OCI-M2 (cell line): ENCODE data around the gene PPP3CA.

ENCODE experiments used
- DNase-seq: peaks from one replicate; lab custom pipeline; 2025; ENCODE audit not compliant: unreplicated experiment; lab: John Stamatoyannopoulos, UW

The PPP3CA gene

DNA sequence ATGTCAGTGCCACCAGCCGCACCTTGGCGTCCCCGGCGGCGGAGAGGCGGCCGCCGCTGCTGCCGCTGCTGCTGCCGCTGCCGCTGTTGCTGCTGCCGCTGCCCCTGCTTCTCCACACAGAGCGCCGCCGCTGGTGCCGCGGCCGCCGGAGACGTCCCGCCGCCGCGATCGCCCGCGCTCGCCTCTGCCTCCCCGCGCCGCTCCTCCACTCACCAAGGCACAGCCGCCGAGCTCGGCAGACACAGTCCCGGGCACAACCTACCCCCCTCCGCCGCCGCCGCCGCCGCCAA, at the start of gene PPP3CA:
PPP3CA (minus strand) TSS at position 260 of the 290 bp plus-strand sequence.
- no peak for DNase-seq

DNA sequence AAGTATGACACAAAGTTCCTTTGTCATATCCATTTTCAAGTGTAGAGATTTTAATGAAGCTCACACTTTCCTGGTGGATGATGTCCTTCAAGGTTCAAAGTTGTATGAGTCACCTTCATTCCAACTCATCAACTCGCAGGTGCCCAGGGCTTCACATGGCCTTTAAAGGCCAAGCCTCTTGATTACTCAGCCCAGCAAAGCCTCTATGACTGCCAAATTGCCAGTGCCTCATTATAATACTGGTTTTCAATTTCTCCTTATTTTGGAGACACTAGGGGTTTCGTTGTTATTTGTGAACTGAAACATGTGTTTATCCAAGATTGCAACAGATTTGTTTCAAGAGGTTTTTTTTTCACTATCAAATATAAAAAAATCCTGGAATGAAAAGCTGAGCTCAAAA, 45.9 kb upstream of the PPP3CA start:
- DNase-seq, result no peak

DNA sequence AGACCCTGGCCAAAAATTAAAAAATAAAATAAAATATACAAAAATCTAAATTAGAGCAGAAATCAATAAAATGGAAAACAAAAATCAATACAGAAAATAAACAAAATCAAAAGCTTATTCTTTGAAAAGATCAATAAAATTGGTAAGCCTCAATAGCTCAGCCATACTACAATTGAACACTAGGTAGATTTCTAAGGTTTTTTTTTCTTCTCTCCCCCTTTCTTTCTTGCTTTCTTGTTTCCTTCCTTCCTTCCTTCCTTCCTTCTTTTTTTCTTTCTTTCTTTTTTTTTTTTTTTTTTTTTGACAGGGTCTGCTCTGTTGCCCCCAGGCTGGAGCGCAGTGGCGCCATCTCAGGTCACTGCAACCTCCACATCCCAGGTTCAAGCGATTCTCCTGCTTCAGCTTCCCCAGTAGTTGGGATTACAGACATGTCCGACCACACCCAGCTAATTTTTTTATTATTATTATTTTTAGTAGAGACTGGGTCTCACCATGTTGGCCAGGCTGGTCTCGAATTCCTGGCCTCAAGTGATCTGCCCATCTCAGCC, 23.4 kb upstream of the PPP3CA start:
- no peak for DNase-seq

DNA sequence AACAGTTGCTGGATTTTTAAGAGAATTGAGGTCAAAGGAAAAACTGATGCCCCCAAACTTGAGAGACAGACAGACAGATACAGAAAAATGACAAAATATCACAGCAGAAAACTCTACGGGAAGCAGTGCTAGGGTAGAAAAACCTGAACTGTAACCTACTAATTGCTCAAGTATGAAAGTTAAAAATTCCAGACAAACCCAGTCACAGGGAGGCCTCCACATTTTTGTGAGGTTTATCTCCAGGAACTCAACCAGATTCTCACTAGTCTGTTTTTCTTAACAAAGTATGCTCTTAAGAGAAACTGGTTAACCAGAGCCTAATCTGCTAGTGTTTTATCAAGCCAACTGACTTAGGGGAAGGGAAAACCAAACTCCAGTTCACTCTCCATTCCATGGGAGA, 19.9 kb upstream of the PPP3CA start:
- DNase-seq, result no peak

DNA sequence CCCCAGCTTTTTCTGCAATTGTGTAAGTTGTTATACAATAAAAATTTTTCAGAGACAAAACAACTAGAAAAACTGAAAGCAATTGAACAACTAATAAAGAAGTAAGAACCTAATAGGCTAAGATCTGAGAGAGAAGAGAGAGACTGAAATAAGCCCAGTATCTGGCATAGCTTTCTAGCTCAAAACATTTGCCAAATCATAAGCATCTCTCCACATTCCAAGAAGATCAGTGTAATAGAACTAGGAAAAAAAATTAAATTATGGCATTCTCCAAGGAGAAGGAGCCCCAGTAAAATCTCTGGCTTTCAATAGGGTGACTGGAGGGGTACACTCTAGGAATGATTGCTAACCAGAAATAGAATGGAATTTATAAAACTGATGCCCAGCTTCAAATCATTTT, 19.0 kb upstream of the PPP3CA start:
- DNase-seq, result no peak

DNA sequence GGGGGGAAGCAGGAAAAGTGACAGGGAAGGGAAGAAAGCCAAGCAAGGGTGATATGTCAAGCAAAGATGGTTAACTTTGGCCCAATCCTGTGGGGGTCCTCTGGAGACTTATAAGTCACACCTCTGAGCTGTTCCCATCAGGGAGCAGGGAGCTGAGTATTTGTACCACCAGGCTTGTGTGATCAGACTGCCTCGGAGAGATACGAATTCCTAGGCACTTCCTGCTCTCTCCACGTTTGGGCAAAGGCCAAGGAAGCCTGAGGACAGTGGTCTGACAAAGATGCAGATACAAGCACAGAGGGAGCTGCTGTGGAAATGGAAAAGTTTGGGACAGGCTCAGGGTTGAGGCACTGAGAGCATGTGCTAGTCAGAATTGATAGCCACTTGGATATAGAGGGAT, 10.4 kb upstream of the PPP3CA start:
- no peak for DNase-seq

DNA sequence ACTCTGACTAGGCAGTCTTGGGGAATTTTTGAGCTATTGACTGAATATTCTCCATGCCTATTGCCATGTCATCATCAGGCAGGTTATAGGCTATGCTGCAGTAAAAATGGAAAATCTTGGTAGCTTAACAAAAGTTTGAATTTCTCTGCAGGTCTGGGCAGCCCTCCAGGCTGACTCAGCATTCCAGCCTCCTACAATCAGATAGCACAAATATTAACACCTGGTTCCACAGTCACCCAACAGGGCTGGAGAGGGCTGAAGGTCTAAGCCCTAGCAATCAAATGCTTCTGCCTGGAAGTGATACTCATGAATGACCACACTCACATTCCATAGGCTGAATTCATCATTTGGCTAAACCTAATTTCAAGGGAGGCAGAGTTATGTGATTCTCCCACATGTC, 9.6 kb upstream of the PPP3CA start:
- DNase-seq, result no peak

DNA sequence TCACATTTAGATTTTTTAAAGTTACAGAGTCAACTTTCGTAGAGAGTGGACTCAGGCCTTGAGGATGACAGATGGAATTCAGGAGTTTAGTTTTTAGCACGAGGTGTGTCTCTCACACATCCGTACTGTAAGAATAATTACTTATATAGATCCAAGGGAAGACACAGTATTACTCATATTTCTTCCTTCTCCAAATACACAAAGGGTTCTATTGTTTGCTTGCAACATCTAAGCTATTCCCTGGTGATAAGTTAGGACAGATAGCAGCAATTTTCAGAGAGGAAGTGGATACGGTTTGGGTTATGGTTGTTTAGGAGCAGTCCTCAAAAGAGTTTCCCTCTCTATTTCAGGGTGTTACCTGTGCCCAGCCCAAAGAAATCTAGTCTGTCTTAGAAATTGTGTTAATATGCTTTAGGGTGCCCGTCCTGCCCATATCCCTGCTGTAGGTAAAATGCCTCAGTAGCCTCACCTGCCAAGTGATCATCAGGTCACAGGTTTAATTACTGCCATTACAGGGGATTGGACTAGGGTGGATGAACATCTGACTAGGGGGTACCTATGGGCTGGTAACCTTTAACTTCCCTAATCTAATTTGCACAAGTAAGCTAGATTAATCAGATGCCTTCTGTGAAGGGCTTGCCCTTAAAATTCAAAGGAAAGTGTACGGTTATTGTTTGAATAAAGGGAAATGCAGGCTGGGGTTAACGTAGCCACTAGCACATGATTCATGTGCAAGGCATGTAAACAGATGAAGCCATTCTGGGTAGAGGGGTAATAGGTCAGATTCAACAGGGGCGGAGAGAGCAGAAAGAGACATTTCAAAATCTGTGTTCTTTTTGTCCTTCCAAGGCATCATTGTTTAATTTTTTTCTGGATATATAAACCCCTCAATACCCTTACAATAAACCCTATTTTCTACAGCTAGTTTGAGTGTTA, 8.7 kb upstream of the PPP3CA start:
- DNase-seq, result no peak

DNA sequence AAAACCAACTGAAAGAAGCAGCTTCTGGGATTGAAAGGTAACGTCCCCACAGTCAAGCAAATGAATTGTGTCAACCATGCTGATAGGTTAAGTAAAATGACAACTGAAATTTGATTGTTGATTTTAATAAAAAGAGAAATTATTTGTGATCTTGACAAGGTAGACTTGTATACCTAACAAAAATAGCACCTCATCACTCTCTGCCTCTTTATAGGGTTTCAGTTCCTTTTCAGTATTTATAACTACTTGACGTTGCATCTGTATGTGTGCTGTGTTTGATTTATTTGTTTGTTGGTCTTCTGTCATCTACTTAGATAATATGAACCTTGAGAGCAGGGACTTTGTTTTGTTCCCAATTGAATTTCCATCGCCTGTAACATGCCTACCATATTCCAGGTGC, 7.9 kb upstream of the PPP3CA start:
- no peak for DNase-seq

DNA sequence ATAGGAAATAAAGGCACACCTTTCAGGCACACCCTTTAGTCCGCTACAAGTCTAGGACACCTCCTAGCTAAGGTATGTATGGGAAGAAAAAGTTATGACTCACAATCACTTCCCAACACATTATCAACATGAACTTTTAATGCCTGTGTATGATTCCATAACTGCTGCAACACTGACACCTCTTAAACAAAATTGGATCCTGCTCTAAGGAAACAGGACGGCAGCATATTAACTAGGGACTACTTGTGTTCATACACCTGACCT, 2.4 kb upstream of the PPP3CA start:
- no peak for DNase-seq

DNA sequence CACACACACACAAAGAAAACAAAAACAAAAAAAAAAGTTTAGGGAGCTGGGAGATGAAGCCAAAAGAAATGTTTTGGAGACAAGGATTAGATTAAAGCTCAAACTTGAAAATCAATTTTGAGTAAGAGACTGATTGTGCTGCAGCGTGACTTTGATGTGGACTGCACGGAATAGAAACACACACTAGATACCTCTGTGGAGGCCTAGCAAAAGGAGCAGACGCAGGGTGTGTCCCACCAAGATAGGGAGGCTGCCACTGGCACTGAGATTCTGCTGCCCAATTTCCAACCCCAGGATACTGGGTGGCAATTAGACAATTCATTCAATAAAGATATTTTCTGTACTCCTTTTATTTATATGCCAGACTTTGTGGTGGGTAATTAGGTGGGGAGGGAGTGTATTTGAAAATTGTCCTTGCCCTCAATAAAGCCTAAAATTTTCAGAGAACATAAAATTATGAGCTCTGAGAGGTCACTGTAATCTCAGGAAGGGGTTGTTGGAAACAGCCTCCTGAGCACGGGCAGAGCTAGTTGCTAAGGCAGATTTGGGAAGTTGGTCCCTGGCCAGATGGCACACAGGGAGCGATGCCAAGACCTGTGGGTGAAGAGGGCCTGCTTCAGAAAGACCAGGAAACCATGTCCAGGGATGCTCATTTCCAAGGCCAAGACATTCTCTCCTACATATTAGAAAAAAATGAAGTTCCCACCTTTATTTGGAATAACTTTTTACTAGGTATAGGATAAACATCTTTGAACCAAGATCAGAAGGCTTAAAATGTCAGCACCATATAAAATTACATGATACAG, 1.9 kb upstream of the PPP3CA start:
- DNase-seq, result no peak

DNA sequence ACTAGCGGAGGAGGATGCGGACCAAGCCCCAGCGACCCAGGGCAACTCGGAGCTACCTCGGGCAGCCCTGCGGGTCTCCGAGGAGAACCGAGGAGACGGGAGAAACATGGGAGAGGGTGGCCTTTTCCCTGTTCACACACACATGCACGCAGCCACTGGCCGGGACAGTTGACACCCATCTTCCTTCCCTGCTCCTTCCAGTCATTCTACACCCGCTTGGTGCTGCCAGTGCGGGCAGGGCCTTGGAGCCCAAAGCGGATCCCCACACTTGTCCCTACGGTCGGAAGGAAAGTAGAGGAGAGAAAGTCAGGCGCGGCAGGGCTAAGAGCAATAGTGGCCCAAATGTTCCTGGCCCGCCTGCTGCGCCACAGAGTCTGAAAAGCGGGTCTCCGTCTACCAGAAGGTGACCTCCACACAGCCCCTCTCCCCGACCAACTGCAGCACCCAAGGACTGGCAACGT, 1.1 kb upstream of the PPP3CA start:
- no peak for DNase-seq

DNA sequence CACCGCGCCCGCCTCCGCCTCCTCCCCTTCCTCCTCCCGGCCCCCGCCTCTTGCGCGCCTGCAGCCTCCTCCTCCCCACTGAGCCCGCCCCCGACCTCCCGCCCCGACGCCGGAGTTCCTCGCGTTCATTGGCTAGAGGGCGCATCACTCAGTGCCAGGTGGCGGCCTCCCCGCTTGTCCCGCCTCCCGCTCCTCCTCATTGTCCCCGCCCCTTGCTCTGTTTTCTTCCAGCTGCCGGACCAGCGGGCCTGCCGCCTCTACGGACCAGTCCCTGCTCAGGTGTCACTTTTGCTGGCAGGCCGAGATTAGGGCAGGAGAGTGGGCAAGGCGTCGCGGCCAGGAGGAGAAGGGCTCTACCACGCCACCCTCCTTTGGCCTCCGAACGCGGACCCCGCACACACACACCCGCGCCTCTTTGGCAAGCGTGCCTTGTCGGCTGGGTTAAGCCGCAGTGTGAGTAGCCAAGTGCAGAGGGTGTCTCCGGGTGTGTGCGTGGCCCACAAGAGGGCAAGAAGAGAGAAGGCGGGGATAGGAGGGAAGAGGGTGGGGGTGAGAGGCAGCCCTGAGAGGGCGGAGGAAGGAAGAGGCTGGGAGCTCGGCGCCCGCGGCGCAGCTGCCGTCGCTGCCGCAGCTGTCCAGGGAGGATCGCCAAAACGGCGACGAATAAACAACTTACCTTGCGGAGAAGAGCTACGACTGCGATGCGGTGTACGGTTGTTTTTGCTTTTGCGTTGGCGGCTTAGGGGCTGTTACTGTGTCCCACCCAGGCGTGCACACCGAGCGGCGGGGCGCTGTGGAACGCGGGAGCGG, 436 bp upstream of the PPP3CA start:
- DNase-seq, result peak; percentile 40

DNA sequence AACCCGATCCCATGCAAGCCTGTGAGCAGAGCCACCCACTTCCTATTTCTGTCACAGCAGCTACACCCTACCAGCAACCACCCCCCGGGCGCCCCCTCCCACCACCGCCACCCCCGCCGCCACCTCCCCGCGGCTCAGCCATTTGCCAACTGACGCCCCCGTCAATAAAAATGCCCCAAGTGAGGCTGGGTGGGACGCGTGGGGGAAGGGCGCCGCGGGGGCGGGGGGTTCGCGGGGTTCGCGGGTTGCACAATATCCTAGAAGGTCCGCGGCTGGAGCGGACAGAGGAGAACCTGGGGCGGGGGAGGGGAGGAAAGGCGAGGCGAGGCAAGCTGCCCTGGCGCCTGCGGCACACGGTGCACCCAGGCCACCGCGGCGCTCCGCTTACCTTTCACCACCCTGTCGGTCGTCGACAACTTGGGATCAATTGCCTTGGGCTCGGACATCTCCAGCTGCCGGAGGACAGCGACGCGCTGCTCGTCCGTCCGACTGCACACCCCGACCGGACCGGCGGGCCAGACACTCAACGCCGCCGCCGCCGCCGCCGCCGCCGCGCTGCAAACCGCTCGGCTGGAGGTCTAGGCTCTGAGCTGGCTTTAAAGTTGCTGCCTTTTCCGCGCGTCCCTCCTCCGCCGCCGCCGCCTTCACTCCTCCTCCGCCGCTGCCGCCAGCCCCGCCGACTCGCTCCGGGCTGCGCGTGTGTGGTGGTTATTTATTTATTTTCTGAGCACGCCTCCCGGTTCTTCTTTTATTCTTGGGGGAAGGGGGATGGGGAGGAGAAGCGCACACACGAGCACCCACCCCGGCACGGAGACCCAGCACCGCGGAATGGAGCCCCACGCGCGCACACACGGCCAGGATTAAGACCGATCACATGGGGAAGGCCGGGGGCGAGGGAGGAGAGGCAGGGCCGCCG, 717 bp downstream of the PPP3CA start:
- no peak for DNase-seq

DNA sequence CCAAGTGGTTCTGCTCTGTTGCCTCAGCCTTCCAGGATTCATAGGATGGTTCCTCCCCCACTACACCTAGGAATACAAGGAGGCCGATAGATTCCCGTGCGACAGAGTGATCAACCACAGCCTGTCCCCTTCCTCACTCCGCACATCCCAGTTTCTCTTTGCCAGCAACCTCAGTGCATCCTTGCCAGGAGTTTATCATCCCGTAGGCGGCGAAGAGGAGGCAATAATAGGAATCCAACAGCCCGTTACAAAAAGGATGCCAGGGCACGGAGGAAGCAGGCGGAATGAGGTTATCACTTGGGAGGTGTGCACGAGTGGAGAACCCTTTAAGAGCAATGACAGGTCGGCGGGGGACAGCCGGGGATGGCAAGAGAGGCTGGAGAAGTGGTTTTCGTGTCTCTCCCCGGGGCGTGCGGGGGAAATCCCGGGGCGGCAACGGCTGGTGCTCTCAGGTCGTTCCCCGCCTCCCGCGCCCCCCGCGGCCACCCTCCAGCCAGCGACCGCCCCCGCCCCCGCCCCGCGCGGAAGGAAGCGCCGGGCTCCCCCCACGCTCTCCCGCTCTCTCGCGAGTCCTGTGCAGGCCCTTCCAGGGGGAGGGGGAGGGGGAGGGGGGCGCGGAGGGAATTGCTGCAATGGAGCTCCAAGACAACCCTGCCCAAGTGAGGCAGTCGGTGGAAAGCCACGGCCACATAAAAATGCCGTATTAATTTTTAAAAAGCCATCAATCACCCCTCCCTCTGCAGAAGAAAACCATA, 1.6 kb downstream of the PPP3CA start:
- no peak for DNase-seq

DNA sequence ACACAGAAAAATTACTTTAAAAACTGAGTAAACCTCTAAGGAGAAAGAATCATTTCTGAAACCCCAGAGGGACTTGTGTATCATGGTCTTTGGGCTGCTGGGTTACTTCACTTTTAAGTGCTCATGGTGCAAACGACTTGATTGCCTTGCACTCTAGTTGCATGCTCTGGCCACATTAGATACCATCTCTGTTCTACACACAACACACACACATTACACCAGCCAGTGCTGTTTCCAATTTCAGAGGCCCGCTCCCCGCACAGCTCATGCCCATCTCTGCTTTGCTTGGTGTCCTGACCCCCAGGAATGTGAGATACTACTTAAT, 2.1 kb downstream of the PPP3CA start:
- DNase-seq, result no peak

DNA sequence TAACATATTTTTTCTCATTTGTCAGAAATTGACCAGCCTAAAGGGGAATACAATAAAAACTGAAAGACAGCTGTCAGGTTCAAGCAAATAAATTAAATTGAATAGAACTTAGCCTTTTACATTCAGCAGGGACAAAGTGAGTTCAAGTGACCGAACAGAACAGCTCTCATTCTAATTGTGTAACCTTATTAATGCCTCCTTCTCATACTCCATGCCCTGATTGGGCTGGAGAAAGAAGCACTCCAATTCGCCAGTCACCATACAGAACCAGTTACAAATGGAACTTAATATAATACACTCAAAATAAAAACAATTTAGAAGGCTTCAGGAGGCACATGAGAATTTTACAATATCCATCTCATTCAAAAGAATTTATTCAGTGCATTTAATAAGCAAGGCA, 8.0 kb downstream of the PPP3CA start:
- DNase-seq, result no peak

DNA sequence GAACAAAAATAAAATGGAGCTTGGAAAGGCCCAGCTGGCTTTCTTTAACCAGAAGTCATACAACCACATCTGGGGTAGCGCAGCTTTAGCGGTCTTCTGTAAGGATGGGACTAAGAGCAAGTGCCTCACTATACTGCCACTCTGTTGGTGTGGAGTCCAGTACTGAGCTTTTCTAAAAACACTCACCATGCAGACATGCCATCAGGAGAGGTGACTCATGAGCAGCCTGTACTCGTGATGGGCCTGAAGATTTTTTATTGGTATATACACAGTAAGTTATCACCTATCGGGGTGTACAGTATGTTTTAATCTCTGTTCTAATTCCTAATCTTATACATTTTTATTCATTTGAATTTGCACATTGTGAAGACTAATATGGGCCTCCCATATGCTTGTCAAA, 9.6 kb downstream of the PPP3CA start:
- no peak for DNase-seq

DNA sequence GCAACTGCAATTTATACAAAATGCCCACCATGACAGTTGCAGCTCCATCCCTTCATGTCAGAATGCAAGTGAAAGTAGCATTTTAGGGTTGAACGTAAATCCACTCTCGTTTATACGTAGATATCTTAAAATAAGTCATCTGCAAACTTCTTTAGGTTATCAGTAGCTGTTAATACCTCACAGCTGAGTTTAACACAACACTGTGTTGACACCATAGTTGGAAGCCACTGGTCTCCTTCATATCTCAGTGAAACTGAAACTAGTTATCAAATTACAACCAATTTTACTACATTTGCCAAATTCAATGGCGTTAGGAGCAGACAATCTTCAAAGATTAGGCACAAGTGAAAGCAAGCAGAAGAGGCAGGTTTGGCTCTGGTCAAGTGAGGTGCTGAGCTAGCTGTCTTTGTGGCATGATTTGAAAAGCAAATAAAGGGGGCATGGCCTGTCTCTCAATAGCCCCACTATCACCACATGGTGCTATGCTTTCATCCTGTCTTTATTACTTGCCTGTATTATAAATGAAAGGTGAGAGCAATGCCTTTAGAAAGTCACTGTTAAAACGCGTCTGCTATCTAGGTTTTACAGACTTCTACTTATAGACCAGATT, 12.3 kb downstream of the PPP3CA start:
- no peak for DNase-seq
